Stimulated activated naive CD8-positive, alpha-beta T cell treated with anti-CD3 and anti-CD28 coated beads, Interleukin-15, Interleukin-2, amounts not matched to agents 100 ng/mL and 50 ng/mL, for 24 hours (primary cell): ENCODE results near the gene AKAP13.
"Not testable (repeated sequence)": the region's sequence is repeated elsewhere in the genome, so short reads cannot be mapped to it uniquely, and the experiment has no call there.

Source experiments
- H3K27ac Mint-ChIP-seq: one replicate; pipeline ENCODE4 v1.8.0; 2021; ENCODE audit warnings: mild to moderate bottlenecking, mixed read lengths
- H3K27me3 Mint-ChIP-seq: one replicate; pipeline ENCODE4 v1.8.0; 2021; ENCODE audit warnings: mixed read lengths
- H3K36me3 Mint-ChIP-seq: one replicate; pipeline ENCODE4 v1.8.0; 2021; ENCODE audit warnings: low read depth, mixed read lengths
- H3K4me1 Mint-ChIP-seq: one replicate; pipeline ENCODE4 v1.8.0; 2021; ENCODE audit warnings: low read depth, mixed read lengths
- H3K4me3 Mint-ChIP-seq: one replicate; pipeline ENCODE4 v1.8.0; 2021; ENCODE audit warnings: mild to moderate bottlenecking, mixed read lengths
- H3K9me3 Mint-ChIP-seq: one replicate; pipeline ENCODE4 v1.8.0; 2021; ENCODE audit warnings: mixed read lengths

Gene AKAP13

GRCh38 chr15:85426481-85426880 is 46.1 kb downstream of the AKAP13 start:
- H3K4me3 Mint-ChIP-seq, result no peak overlapping the region
- no peak overlapping the region for H3K27ac Mint-ChIP-seq
- H3K4me1 Mint-ChIP-seq, result peaks cover 92% of the 10 kb centered on the region
- no peaks in the 10 kb centered on the region for H3K9me3 Mint-ChIP-seq
- H3K36me3 Mint-ChIP-seq, result peaks cover 8% of the 10 kb centered on the region
- H3K27me3 Mint-ChIP-seq, result no peaks in the 10 kb centered on the region

- peaks cover 92% of the 10 kb centered on the region for H3K4me1 Mint-ChIP-seq
- H3K4me3 Mint-ChIP-seq, result no peak overlapping the region
- peaks cover 8% of the 10 kb centered on the region for H3K36me3 Mint-ChIP-seq
- H3K27me3 Mint-ChIP-seq, result no peaks in the 10 kb centered on the region
- H3K9me3 Mint-ChIP-seq, result no peaks in the 10 kb centered on the region
- no peak overlapping the region for H3K27ac Mint-ChIP-seq
These were observed 47.1 kb downstream of the AKAP13 start for GRCh38 chr15:85427286-85428028.

DNA sequence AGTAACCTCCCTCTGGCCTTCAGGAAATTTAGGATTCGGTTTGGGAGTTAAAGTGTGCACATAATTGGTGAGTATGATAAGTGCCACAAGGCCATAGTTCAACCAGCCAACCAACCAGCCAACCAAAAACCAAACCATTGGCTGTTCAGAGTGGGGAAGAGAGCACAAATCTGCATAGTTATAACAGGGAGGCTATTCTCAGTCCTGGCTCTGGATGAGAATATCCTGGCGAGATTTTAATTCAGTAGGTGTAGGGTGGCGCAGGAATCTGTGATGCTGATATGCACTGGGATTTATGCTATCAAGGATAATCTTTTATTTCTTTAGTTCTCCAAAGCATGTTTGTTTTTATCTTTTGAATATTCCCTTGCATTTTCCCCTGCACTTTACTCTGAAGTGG is 49.1 kb downstream of the AKAP13 start:
- Mint-ChIP-seq H3K4me3 (no peak overlapping the region), H3K9me3 (no peaks in the 10 kb centered on the region), H3K4me1 (peaks cover 77% of the 10 kb centered on the region), H3K27me3 (no peaks in the 10 kb centered on the region), H3K36me3 (peaks cover 4% of the 10 kb centered on the region), H3K27ac (no peak overlapping the region)

DNA sequence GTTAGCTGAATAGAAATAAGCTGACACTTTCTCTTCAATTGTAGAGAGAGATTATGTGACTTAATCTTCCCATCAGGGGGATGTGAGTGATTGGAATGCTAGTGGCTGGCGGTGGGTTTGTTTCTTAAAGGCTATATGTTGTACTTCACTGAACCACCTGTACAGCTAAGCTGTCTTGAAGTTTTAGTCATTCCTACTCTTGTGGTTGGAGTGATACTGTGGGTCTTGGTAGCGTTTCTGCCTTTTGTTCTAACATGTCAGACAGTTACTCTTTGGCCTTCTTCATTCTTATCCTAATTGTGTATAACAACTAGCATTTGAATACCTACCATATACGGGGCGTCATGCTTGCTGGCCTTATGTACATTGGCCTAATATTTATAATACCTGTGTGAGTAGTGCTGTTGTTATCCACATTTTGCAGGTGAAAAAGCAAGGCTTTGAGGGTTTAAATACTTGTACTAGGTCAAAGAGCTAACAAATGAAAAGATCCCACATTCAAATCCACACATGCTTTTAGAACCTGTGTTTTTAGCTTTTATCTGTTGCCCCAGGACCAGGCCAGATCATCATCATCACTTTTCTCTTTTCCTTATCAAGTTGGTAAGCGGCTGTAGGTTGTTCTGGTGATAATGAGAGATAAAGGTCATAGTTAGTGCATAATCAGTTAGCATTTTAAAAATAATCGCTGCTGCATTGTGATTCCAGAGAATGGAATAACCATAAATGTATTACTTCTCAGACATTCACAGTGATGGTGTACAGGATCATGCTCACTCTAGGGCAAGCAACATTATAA is 50.2 kb downstream of the AKAP13 start:
- H3K36me3 Mint-ChIP-seq, result peaks cover 4% of the 10 kb centered on the region
- no peak overlapping the region for H3K27ac Mint-ChIP-seq
- H3K4me1 Mint-ChIP-seq, result peaks cover 68% of the 10 kb centered on the region
- H3K4me3 Mint-ChIP-seq, result no peak overlapping the region
- H3K27me3 Mint-ChIP-seq, result no peaks in the 10 kb centered on the region
- H3K9me3 Mint-ChIP-seq, result no peaks in the 10 kb centered on the region

GRCh38 chr15:85439996-85440395 is 59.6 kb downstream of the AKAP13 start:
- Mint-ChIP-seq H3K4me3 (no peak overlapping the region), H3K9me3 (no peaks in the 10 kb centered on the region), H3K4me1 (peaks cover 46% of the 10 kb centered on the region), H3K36me3 (no peaks in the 10 kb centered on the region), H3K27me3 (no peaks in the 10 kb centered on the region), H3K27ac (peak overlapping the region; percentile 78)

DNA sequence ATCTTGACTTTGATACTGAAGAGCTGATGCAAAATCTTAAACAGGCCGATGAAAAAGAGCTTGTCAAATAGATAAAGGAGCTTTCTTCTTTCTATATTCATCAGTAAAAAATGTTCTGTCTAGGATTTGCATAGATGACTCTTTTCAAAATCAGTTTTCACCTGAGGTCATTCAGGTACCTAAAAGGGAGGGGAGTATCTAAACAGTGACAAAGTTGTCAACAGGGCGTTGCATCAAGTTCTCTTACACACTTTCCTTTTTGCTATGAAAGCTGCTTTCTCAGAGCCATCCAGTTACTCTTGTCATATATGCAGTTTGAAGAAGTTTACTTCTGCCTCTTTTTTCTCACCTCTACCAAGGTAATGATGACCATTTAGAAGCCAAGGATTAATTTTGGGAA is 60.0 kb downstream of the AKAP13 start:
- Mint-ChIP-seq H3K9me3 (no peaks in the 10 kb centered on the region), H3K27ac (peak overlapping the region; percentile 78), H3K27me3 (no peaks in the 10 kb centered on the region), H3K4me3 (no peak overlapping the region), H3K4me1 (peaks cover 51% of the 10 kb centered on the region), H3K36me3 (no peaks in the 10 kb centered on the region)

DNA sequence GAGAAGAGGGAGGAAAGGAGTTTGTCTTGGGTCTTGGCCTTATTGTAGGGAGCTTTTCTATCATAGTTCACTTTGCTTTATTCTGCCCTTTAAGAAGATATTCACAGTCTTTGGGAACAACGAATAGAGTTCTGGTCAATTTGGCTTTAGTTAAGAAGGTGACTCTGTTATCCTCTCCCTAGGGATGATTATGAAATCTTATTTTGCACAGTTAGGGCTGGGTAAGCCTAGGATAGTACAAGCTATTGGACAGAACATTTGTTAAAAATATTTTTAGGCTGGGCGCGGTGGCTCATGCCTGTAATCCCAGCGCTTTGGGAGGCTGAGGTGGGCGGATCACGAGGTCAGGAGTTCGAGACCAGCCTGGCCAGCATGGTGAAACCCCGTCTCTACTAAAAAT is 61.5 kb downstream of the AKAP13 start:
- not testable (repeated sequence) for H3K36me3 Mint-ChIP-seq, H3K4me3 Mint-ChIP-seq, H3K27me3 Mint-ChIP-seq, H3K9me3 Mint-ChIP-seq, H3K27ac Mint-ChIP-seq
- H3K4me1 Mint-ChIP-seq, result peaks cover 58% of the 10 kb centered on the region

- Mint-ChIP-seq H3K9me3 (peaks cover 10% of the 10 kb centered on the region), H3K36me3 (peaks cover 13% of the 10 kb centered on the region), H3K27me3 (no peaks in the 10 kb centered on the region), H3K4me3 (peak overlapping the region; percentile 66), H3K27ac (peak overlapping the region; percentile 91), H3K4me1 (peaks cover 65% of the 10 kb centered on the region)
These were observed 62.6 kb downstream of the AKAP13 start for GRCh38 chr15:85443046-85443445.

GRCh38 chr15:85443593-85444087 is 63.2 kb downstream of the AKAP13 start:
- H3K36me3 Mint-ChIP-seq, result peaks cover 17% of the 10 kb centered on the region
- H3K4me3 Mint-ChIP-seq, result peak overlapping the region; percentile 66
- peaks cover 10% of the 10 kb centered on the region for H3K9me3 Mint-ChIP-seq
- H3K27ac Mint-ChIP-seq, result peak overlapping the region; percentile 91
- peaks cover 70% of the 10 kb centered on the region for H3K4me1 Mint-ChIP-seq
- no peaks in the 10 kb centered on the region for H3K27me3 Mint-ChIP-seq

DNA sequence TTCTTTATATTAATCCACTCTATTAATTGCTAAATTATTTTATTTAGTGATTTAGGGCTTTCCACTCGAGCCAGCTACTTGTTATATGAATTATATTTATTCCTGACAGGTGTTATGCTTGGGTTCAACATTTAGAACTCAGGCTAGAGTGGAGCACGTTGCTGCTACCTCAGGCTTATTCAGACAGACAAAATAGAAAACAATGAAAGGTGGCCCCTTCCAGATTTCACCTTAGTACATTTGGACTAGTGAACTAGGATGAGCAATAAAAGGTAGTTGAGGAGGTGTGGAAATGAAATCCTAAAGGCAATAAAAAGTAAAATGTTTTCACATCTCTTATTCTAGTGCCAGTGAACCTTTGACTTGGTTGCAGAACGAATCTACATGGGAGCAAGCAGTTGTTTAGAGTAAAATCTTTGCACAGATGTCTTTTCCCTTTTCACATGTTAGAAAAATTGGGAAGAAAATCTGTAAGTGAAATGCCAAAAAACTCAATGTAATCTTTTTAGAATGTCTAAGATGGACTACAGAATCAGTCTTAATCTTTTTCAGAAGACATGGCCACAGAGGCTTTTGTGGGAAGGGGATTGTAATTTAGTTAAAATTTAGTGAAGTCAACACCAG is 63.8 kb downstream of the AKAP13 start:
- peaks cover 12% of the 10 kb centered on the region for H3K9me3 Mint-ChIP-seq
- H3K27ac Mint-ChIP-seq, result peak overlapping the region; percentile 91
- H3K36me3 Mint-ChIP-seq, result peaks cover 21% of the 10 kb centered on the region
- H3K4me1 Mint-ChIP-seq, result peaks cover 72% of the 10 kb centered on the region
- H3K4me3 Mint-ChIP-seq, result no peak overlapping the region
- H3K27me3 Mint-ChIP-seq, result no peaks in the 10 kb centered on the region

DNA sequence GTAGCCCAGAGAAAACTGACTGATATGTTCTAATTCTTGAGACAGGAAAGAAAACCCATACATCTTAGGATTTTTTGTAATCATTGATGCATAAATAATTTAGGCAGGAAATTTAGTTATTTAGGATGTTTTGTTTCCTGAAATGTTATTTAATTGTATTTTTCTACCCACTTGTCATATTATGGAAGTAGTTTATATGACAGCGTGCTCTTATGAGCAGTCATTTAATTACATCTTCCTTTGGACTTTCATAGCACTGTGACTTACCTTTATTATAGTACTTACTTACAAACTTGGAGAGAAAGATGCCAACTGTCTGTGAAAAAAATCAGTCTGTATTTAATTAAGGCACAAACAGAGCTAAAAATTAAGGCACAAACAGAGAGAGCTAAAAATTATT is 65.0 kb downstream of the AKAP13 start:
- H3K36me3 Mint-ChIP-seq, result peaks cover 32% of the 10 kb centered on the region
- no peak overlapping the region for H3K27ac Mint-ChIP-seq
- H3K4me3 Mint-ChIP-seq, result no peak overlapping the region
- H3K27me3 Mint-ChIP-seq, result no peaks in the 10 kb centered on the region
- H3K9me3 Mint-ChIP-seq, result peaks cover 19% of the 10 kb centered on the region
- peaks cover 71% of the 10 kb centered on the region for H3K4me1 Mint-ChIP-seq

DNA sequence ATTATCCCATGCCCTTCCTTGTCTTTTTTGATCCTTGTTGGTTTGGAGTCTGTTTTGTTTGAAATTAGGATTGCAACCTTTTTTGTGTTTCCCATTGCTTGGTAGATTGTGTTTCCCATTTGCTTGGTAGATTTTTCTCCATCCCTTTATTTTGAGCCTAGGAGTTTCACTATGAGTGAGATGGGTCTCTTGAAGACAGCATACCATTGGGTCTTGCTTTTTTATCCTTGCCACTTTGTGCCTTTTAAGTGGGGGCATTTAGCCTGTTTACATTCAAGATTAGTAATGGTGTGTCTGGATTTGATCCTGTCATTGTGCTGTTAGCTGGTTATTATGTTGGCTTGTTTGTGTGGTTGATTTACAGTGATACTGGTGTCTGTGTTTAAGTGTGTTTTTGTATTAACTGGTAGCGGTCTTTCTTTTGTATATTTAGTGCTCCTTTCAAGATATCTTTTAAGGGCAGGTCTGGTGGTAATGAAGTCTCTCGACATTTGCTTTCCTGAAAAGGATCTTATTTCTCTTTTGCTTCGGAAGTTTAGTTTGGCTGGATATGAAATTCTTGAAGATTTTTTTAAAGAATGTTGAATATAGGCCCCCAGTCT is 70.8 kb downstream of the AKAP13 start:
- peaks cover 54% of the 10 kb centered on the region for H3K36me3 Mint-ChIP-seq
- no peaks in the 10 kb centered on the region for H3K27me3 Mint-ChIP-seq
- H3K4me3 Mint-ChIP-seq, result no peak overlapping the region
- peaks cover 31% of the 10 kb centered on the region for H3K9me3 Mint-ChIP-seq
- peaks cover 76% of the 10 kb centered on the region for H3K4me1 Mint-ChIP-seq
- peak overlapping the region; percentile 18 for H3K27ac Mint-ChIP-seq

GRCh38 chr15:85452436-85452835 is 72.0 kb downstream of the AKAP13 start:
- no peaks in the 10 kb centered on the region for H3K27me3 Mint-ChIP-seq
- peak overlapping the region; percentile 73 for H3K27ac Mint-ChIP-seq
- peaks cover 79% of the 10 kb centered on the region for H3K4me1 Mint-ChIP-seq
- H3K36me3 Mint-ChIP-seq, result peaks cover 50% of the 10 kb centered on the region
- H3K9me3 Mint-ChIP-seq, result peaks cover 28% of the 10 kb centered on the region
- H3K4me3 Mint-ChIP-seq, result no peak overlapping the region

GRCh38 chr15:85453144-85453872 is 72.9 kb downstream of the AKAP13 start:
- Mint-ChIP-seq H3K4me3 (peak overlapping the region; percentile 14), H3K4me1 (peaks cover 73% of the 10 kb centered on the region), H3K36me3 (peaks cover 41% of the 10 kb centered on the region), H3K27ac (peak overlapping the region; percentile 73), H3K27me3 (no peaks in the 10 kb centered on the region), H3K9me3 (peaks cover 24% of the 10 kb centered on the region)
